Liver (tissue), 9 donors: ENCODE measurements around the gene RAB4B. TPM values are rescaled to one million over a fixed set of nuclear protein-coding genes. Genes with fewer than 3 reads are reported as not detected.

Experiments used
- DNase-seq: peaks from one replicate; pipeline ENCODE4 v3.0.0-alpha.2; 2017; ENCODE audit warnings: low spot score
- H3K27ac ChIP-seq, 2 donors: one replicate each; pipeline ENCODE4 v1.7.0; 2013; ENCODE audit warnings: inconsistent platforms in 2 of 2, low read length in 2 of 2, control low read depth in 1 of 2, low read depth in 1 of 2, mild to moderate bottlenecking in 1 of 2
- H3K27me3 ChIP-seq, 4 donors: one replicate each; pipeline versions ENCODE4 v1.6.1 to v1.7.0; 2013; ENCODE audit warnings: low read length in 3 of 4, inconsistent platforms in 1 of 4, mild to moderate bottlenecking in 1 of 4, moderate library complexity in 1 of 4; ENCODE audit not compliant: control insufficient read depth in 4 of 4, insufficient read depth in 4 of 4
- H3K36me3 ChIP-seq, 4 donors: one replicate each; pipeline versions ENCODE4 v1.6.1 to v1.7.0; 2013; ENCODE audit warnings: low read length in 3 of 4, mild to moderate bottlenecking in 3 of 4, low read depth in 1 of 4, moderate library complexity in 1 of 4; ENCODE audit not compliant: control insufficient read depth in 4 of 4, insufficient read depth in 3 of 4
- H3K4me1 ChIP-seq, 4 donors: one replicate each; pipeline versions ENCODE4 v1.6.1 to v1.7.0; 2013; ENCODE audit warnings: low read length in 3 of 4, mild to moderate bottlenecking in 3 of 4, moderate library complexity in 1 of 4; ENCODE audit not compliant: control insufficient read depth in 4 of 4, insufficient read depth in 4 of 4
- H3K4me3 ChIP-seq, 3 donors: one replicate each; pipeline versions ENCODE4 v1.6.1 to v1.7.0; 2013; ENCODE audit warnings: low read length in 3 of 3, control low read depth in 1 of 3, low read depth in 1 of 3, mild to moderate bottlenecking in 1 of 3
- H3K9ac ChIP-seq, 2 donors: one replicate each; pipeline ENCODE4 v1.7.0; 2013; ENCODE audit warnings: low read length in 2 of 2, mild to moderate bottlenecking in 2 of 2, moderate library complexity in 2 of 2, control low read depth in 1 of 2, low read depth in 1 of 2
- H3K9me3 ChIP-seq, 4 donors: one replicate each; pipeline versions ENCODE4 v1.6.1 to v1.7.0; 2013; ENCODE audit warnings: low read length in 3 of 4; ENCODE audit not compliant: control insufficient read depth in 4 of 4
- EGR1 ChIP-seq, 2 donors: IDR thresholded peaks; 2 replicates each; pipeline ENCODE4 v1.6.1; 2016 to 2018; ENCODE audit warnings: antibody characterized with exemption in 2 of 2, low read depth in 2 of 2
- FOXA1 ChIP-seq: IDR thresholded peaks from 2 replicates; pipeline ENCODE4 v1.6.1; 2016; ENCODE audit warnings: antibody characterized with exemption
- FOXA2 ChIP-seq: IDR thresholded peaks from 2 replicates; pipeline ENCODE4 v1.6.1; 2016; ENCODE audit warnings: antibody characterized with exemption
- HNF4A ChIP-seq, 2 donors: conservative IDR thresholded peaks; 2 replicates each; pipeline ENCODE4 v1.6.1; 2016; ENCODE audit warnings: antibody characterized with exemption in 2 of 2, mild to moderate bottlenecking in 2 of 2
- HNF4G ChIP-seq: IDR thresholded peaks from 2 replicates; pipeline ENCODE4 v1.6.1; 2016; ENCODE audit warnings: antibody characterized with exemption
- JUND ChIP-seq, 2 donors: IDR thresholded peaks; 2 replicates each; pipeline ENCODE4 v1.6.1; 2016; ENCODE audit warnings: antibody characterized with exemption in 2 of 2
- RAD21 ChIP-seq, 2 donors: IDR thresholded peaks; 2 replicates each; pipeline ENCODE4 v1.6.1; 2016; ENCODE audit warnings: antibody characterized with exemption in 2 of 2, mild to moderate bottlenecking in 2 of 2
- RXRA ChIP-seq, 2 donors: IDR thresholded peaks; 2 replicates each; pipeline ENCODE4 v1.6.1; 2017 to 2018; ENCODE audit warnings: antibody characterized with exemption in 2 of 2, mild to moderate bottlenecking in 1 of 2
- SP1 ChIP-seq: IDR thresholded peaks from 2 replicates; pipeline ENCODE4 v1.6.1; 2018; ENCODE audit warnings: antibody characterized with exemption, mild to moderate bottlenecking
- TAF1 ChIP-seq: conservative IDR thresholded peaks from 2 replicates; pipeline ENCODE4 v1.6.1; 2016; ENCODE audit warnings: antibody characterized with exemption, mild to moderate bottlenecking
- YY1 ChIP-seq: IDR thresholded peaks from 2 replicates; pipeline ENCODE4 v1.6.1; 2016; ENCODE audit warnings: antibody characterized with exemption, mild to moderate bottlenecking
- WGBS: extraction: QIAGEN DNeasy Blood & Tissue Kit; methylation state at CpG from one replicate; pipeline ENCODE4 v1.1.7; 2013; 5-methylcytosine and 5-hydroxymethylcytosine counted together
- polyA plus RNA-seq, 2 donors: library from polyadenylated mRNA; stranded (reverse) in 1 of 2; unstranded in 1 of 2; fragments of 200-250 nt in 1 of 2; fragments of >200 nt in 1 of 2; fragmentation: Nextera tagmentation in 1 of 2; extraction: Ambion mirVana in 1 of 2; gene quantifications; one replicate each; pipeline versions ENCODE4 v1.2.1 to v1.2.3, GENCODE V29; 2013 to 2015
- total RNA-seq, 2 donors: library from RNA; depleted of rRNA; stranded (reverse); fragments of >200 nt; gene quantifications; one replicate each; pipeline ENCODE4 v1.2.3, GENCODE V29; 2014
- TF ChIP-seq, protein P1 (sequence below): IDR thresholded peaks from 2 replicates; pipeline ENCODE4 v1.6.1; 2016; ENCODE audit warnings: antibody characterized with exemption
- TF ChIP-seq, protein P2 (sequence below): fragments of 150-350 bp; IDR thresholded peaks from 2 replicates; pipeline ENCODE4 v1.5.1; 2017; ENCODE audit warnings: improper control_type of control experiment, low read depth, low read length; ENCODE audit not compliant: missing input control
- TF ChIP-seq, protein P3 (sequence below): IDR thresholded peaks from 2 replicates; pipeline ENCODE4 v1.6.1; 2016; ENCODE audit warnings: antibody characterized with exemption
- TF ChIP-seq, protein P4 (sequence below): IDR thresholded peaks from 2 replicates; pipeline ENCODE4 v1.6.1; 2016; ENCODE audit warnings: antibody characterized with exemption, mild to moderate bottlenecking
- TF ChIP-seq, protein P5 (sequence below): IDR thresholded peaks from 2 replicates; pipeline ENCODE4 v1.6.1; 2016; ENCODE audit warnings: antibody characterized with exemption
- donor health status: healthy.
- donor health status: healthy.
- donor health status: healthy.
- donor health status: healthy.
- donor health status: healthy.

The RAB4B gene
- total and polyA plus RNA-seq, 4 donors: 5.5 to 16.9 (median 12.9) TPM

DNA sequence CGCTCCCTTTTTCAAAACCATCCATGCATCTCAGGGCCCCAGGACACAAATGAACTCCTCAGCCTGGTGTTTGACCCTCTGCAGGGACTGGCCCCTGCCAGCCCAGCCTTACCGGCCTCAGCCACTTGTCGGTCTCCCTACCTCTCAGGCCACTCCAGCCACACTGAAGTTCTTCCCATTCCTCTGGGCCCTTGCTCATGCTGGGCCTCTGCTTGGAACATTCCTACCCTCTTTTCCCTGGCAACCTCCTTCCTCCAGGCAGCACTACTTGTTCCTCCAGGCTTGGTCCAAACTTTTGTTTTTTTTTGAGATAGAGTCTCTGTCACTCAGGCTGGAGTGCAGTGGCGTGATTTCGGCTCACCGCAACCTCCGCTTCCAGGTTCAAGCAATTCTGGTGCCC lies 13.3 kb downstream of the RAB4B start:
- Histone ChIP-seq H3K27ac (no peak overlapping the region), H3K4me1 (peaks cover 0 to 22% (median 12%) of the 10 kb centered on the region in 4 donors), H3K4me3 (no peak overlapping the region), H3K9ac (no peak overlapping the region), H3K36me3 (peaks cover 0 to 2% (median 0%) of the 10 kb centered on the region in 4 donors), H3K27me3 (no peaks in the 10 kb centered on the region), H3K9me3 (no peaks in the 10 kb centered on the region)
- DNase-seq: no peak
- TF ChIP-seq, protein P1, sequence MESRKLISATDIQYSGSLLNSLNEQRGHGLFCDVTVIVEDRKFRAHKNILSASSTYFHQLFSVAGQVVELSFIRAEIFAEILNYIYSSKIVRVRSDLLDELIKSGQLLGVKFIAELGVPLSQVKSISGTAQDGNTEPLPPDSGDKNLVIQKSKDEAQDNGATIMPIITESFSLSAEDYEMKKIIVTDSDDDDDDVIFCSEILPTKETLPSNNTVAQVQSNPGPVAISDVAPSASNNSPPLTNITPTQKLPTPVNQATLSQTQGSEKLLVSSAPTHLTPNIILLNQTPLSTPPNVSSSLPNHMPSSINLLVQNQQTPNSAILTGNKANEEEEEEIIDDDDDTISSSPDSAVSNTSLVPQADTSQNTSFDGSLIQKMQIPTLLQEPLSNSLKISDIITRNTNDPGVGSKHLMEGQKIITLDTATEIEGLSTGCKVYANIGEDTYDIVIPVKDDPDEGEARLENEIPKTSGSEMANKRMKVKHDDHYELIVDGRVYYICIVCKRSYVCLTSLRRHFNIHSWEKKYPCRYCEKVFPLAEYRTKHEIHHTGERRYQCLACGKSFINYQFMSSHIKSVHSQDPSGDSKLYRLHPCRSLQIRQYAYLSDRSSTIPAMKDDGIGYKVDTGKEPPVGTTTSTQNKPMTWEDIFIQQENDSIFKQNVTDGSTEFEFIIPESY: no peak
- no peak for TF ChIP-seq YY1
- TF ChIP-seq, protein P2, sequence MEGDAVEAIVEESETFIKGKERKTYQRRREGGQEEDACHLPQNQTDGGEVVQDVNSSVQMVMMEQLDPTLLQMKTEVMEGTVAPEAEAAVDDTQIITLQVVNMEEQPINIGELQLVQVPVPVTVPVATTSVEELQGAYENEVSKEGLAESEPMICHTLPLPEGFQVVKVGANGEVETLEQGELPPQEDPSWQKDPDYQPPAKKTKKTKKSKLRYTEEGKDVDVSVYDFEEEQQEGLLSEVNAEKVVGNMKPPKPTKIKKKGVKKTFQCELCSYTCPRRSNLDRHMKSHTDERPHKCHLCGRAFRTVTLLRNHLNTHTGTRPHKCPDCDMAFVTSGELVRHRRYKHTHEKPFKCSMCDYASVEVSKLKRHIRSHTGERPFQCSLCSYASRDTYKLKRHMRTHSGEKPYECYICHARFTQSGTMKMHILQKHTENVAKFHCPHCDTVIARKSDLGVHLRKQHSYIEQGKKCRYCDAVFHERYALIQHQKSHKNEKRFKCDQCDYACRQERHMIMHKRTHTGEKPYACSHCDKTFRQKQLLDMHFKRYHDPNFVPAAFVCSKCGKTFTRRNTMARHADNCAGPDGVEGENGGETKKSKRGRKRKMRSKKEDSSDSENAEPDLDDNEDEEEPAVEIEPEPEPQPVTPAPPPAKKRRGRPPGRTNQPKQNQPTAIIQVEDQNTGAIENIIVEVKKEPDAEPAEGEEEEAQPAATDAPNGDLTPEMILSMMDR: no peak
- no peak for TF ChIP-seq HNF4G
- no peak for TF ChIP-seq JUND (IDR thresholded peaks at IDR 0.05)
- TF ChIP-seq FOXA2: no peak
- TF ChIP-seq, protein P3, sequence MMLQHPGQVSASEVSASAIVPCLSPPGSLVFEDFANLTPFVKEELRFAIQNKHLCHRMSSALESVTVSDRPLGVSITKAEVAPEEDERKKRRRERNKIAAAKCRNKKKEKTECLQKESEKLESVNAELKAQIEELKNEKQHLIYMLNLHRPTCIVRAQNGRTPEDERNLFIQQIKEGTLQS: no peak
- no peak for TF ChIP-seq FOXA1
- TF ChIP-seq, protein P4, sequence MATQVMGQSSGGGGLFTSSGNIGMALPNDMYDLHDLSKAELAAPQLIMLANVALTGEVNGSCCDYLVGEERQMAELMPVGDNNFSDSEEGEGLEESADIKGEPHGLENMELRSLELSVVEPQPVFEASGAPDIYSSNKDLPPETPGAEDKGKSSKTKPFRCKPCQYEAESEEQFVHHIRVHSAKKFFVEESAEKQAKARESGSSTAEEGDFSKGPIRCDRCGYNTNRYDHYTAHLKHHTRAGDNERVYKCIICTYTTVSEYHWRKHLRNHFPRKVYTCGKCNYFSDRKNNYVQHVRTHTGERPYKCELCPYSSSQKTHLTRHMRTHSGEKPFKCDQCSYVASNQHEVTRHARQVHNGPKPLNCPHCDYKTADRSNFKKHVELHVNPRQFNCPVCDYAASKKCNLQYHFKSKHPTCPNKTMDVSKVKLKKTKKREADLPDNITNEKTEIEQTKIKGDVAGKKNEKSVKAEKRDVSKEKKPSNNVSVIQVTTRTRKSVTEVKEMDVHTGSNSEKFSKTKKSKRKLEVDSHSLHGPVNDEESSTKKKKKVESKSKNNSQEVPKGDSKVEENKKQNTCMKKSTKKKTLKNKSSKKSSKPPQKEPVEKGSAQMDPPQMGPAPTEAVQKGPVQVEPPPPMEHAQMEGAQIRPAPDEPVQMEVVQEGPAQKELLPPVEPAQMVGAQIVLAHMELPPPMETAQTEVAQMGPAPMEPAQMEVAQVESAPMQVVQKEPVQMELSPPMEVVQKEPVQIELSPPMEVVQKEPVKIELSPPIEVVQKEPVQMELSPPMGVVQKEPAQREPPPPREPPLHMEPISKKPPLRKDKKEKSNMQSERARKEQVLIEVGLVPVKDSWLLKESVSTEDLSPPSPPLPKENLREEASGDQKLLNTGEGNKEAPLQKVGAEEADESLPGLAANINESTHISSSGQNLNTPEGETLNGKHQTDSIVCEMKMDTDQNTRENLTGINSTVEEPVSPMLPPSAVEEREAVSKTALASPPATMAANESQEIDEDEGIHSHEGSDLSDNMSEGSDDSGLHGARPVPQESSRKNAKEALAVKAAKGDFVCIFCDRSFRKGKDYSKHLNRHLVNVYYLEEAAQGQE: no peak
- TF ChIP-seq SP1: no peak
- no peak for TF ChIP-seq HNF4A (conservative IDR thresholded peaks at IDR 0.05)
- no peak for TF ChIP-seq RAD21 (IDR thresholded peaks at IDR 0.05)
- TF ChIP-seq, protein P5, sequence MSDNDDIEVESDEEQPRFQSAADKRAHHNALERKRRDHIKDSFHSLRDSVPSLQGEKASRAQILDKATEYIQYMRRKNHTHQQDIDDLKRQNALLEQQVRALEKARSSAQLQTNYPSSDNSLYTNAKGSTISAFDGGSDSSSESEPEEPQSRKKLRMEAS: no peak
- TF ChIP-seq EGR1 (IDR thresholded peaks at IDR 0.05; ENCODE audit: low read depth in 2 of 2): no peak
- WGBS: 81% methylated on average over 7 of the region's 7 CpGs

DNA sequence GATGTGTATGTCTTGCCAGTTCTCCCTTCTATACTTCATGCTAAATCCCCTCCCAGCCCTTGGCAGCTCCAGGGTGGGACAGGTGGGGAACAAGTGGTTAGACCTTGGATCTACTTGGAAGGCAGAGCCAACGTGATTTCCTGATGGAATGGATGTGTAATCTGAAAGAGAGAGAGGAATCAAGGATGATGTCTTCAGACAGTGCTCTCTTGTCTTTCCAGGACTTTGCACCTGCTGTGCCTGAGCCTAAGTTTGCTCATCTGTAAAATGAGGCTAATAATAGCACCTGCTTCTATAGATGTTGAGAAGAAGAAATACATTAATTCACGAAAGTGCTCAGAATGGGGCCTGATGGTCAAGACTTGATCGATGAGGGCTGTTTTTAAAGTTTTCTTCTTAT lies 13.9 kb downstream of the RAB4B start:
- WGBS: 86% methylated on average over 3 of the region's 3 CpGs
- Histone ChIP-seq H3K4me3 (no peak overlapping the region), H3K27me3 (no peaks in the 10 kb centered on the region), H3K27ac (no peak overlapping the region), H3K4me1 (peaks cover 0 to 19% (median 12%) of the 10 kb centered on the region in 4 donors), H3K36me3 (no peaks in the 10 kb centered on the region), H3K9ac (no peak overlapping the region), H3K9me3 (no peaks in the 10 kb centered on the region)
- no peak for DNase-seq
- TF ChIP-seq HNF4G (no peak), FOXA1 (no peak), FOXA2 (no peak), TAF1 (no peak), YY1 (no peak), RXRA (IDR thresholded peaks at IDR 0.05) (no peak), HNF4A (conservative IDR thresholded peaks at IDR 0.05) (no peak), EGR1 (IDR thresholded peaks at IDR 0.05; ENCODE audit: low read depth in 2 of 2) (no peak)
- TF ChIP-seq, protein P5: no peak
- TF ChIP-seq, protein P4: no peak
- TF ChIP-seq, protein P3: no peak
- TF ChIP-seq, protein P1: no peak
